SK-N-MC (cell line): ENCODE measurements around the gene SPRING1.

Experiments used
- EZH2 ChIP-seq: fragments of 200-600 bp; sonication (generic); IDR thresholded peaks from one replicate; pipeline ENCODE4 v1.6.1; 2017; ENCODE audit warnings: antibody characterized with exemption
- FOXP2 ChIP-seq: optimal IDR thresholded peaks from 2 replicates; pipeline ENCODE3; 2011; ENCODE audit warnings: mild to moderate bottlenecking, moderate library complexity; ENCODE audit not compliant: insufficient read depth; ENCODE audit errors: extremely low read length, control extremely low read depth
- POLR2AphosphoS5 ChIP-seq: IDR thresholded peaks from 2 replicates; pipeline ENCODE4 v1.6.1; 2012; ENCODE audit warnings: mild to moderate bottlenecking, low read depth, low read length, borderline replicate concordance

- TF ChIP-seq EZH2 = no peak
- no peak for TF ChIP-seq POLR2AphosphoS5
- TF ChIP-seq FOXP2 = no peak
Observed at GRCh38 chr12:116717466-116718437, 20.1 kb downstream of the SPRING1 start.
